Endometrial microvascular endothelial cells (primary cell): Measurements from ENCODE around the gene AIG1. TPM values are rescaled to one million over a fixed set of nuclear protein-coding genes. Genes with fewer than 3 reads are reported as not detected.

Experiments
- in situ Hi-C: cut with HindIII; loops from 2 replicates; pipeline ENCODE4 v1.10.0; 2017; ENCODE audit warnings: low sequenced_read_pairs, low pct_unique_long_range_greater_than_20kb; ENCODE audit errors: inconsistent ontology term
- total RNA-seq: library from RNA; depleted of rRNA; stranded (reverse); fragments of >200 nt; gene quantifications from one replicate; pipeline ENCODE4 v1.2.3, GENCODE V29; 2015; ENCODE audit errors: inconsistent ontology term

The AIG1 gene
- total RNA-seq, 1 donor from 2014 or later = 24.8 TPM

- in situ Hi-C loops = no loop called here
These were observed 295.6 kb downstream of the AIG1 start for GRCh38 chr6:143356101-143356880.

DNA sequence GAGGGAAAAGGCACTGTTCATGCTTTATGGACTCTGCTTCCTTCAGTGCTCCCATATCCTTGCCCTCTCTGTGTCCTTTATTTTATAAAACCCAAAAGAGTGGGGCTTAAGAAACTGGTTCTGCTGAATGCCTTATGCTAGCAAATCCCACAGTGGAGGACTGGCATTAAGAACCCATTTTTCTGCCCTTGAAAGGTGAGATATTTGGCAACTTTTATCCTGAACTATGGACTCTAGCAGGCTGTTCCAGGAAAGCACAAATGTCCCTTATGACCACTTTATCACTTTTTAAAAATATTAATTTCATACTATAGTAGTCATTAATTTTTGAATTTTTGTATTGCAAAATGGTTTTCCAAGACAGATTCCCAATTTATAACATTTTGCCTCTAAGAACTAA lies 296.5 kb downstream of the AIG1 start:
- in situ Hi-C loops = no loop called here

- in situ Hi-C loops = no loop called here
These were observed 297.0 kb downstream of the AIG1 start for GRCh38 chr6:143357561-143358255.

- in situ Hi-C loops = no loop called here
These were observed 301.0 kb downstream of the AIG1 start for GRCh38 chr6:143361536-143362191.

GRCh38 chr6:143362192-143362558 lies 301.5 kb downstream of the AIG1 start:
- in situ Hi-C loops = no loop called here

GRCh38 chr6:143363299-143363698 lies 302.6 kb downstream of the AIG1 start:
- in situ Hi-C loops = no loop called here

GRCh38 chr6:143368426-143368825 lies 307.7 kb downstream of the AIG1 start:
- in situ Hi-C loops = no loop called here

DNA sequence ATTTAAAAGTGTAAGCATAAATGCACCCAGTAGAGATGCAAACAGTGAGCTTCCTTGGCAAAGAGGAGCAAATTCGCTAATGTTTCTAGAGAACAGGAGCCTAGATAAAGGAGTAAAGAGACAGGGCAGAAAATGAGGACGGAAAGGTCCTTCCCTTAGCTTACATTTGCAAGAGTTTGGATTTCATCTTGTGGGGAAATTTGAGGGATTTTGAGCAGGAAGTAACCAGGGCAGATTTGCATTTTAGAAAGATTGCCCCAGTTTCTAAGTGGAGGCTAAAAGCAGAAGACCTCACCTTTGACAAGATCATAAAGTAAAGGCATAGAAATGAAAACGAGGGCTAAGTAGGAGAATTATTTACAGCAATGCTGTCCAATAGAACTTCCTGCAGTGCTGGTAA lies 309.3 kb downstream of the AIG1 start:
- in situ Hi-C loops = no loop called here

GRCh38 chr6:143370812-143371370 lies 310.2 kb downstream of the AIG1 start:
- in situ Hi-C loops = no loop called here

DNA sequence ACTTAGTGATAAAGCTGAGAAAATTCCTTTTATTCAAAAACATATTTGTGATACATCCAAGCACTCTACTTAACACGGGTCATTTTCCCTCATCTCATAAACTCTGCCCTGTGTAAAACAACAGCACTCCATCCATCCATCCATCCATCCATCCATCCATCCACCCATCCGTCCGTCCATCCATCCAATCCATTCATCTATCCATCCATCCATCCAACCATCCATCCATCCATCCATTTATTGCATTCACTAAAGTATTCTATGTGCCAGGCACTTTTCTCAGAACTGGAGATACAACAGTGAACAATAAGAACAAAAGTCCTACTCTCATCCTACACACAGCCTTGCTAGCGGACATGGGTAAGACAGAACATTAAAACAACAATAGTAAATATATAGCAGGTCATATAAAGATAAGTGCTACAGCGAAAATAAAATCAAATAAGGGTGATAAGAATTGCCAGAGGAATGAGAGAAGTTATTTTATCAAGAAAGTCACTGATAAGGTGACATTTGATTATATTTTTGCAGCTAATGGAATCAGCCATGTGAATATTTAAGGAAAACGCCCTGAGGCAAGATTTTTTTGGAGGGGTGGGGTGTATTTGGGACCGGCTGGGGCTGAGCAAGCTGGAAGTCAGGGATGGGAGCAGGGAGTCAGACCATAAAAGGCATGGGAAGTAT lies 311.7 kb downstream of the AIG1 start:
- in situ Hi-C loops = no loop called here

GRCh38 chr6:143374014-143374413 lies 313.3 kb downstream of the AIG1 start:
- in situ Hi-C loops = no loop called here

DNA sequence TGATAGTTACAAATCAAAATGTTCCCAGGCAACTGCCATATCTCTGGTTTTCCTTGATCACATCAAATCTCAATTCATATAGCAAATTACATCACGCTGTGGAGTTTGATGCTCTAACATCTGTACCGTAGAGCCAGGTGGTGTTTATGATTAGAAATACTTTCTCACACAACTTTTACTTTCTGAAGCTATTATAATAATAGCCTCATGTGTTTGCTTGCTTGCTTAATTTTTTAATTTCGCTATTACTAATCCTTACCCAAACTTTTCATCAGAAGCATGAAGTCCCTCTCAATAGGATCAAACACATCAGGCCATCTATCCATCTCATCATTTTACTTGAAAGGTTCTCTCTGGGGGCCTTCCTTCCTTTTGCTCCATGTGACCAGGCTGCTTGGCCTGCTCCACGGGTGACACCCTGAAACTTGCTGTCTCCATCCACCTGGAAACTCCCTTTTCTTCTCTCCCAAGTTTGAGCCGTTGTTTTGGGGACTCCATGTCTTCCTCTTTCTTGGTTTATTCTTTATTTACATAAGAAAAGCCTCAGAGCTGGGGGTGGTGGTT lies 314.4 kb downstream of the AIG1 start:
- in situ Hi-C loops = no loop called here

GRCh38 chr6:143376375-143376774 lies 315.7 kb downstream of the AIG1 start:
- in situ Hi-C loops = no loop called here

DNA sequence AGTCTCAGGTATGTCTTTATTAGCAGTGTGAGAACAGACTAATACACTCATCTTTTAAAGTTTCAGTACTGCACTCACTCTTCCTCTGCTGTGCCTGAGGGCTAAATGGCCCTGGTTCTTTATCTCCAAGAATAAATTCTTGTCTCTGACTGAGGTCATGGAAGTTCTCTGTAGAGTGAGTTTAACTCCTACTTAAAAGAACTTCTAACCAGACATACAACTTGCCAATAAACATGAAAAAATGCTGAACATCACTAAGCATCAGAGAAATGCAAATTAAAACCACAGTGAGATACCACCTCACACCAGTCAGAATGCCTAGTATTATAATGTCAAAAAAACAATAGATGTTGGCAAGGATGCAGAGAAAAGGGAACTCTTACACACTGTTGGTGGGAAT lies 316.2 kb downstream of the AIG1 start:
- in situ Hi-C loops = no loop called here

- in situ Hi-C loops = no loop called here
These were observed 324.9 kb downstream of the AIG1 start for GRCh38 chr6:143385636-143386035.

DNA sequence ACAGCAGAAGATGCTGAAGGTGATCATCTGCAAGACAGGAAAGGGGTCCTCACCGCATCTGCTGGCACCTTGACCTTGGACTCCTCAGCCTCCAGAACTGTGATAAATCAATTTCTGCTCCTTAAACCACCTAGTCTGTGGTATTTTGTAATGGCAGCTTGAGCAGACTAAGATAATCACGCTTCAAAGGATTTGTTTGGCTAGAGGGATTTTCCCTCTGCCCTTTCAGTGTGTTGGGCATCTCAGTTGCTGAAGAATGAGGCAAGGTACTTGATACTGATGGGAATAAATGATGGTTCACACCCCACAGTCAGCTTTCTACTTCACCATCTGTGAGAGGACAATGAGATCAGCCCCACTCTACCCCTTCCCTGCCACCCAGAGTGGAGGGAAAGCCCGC lies 329.6 kb downstream of the AIG1 start:
- in situ Hi-C loops = no loop called here
